ENCODE data around the gene CHST11.

The CHST11 gene

GRCh38 chr12:104752881-104753280, 296.1 kb downstream of the CHST11 start:
- no peak for TF ChIP-seq CTCF (IDR thresholded peaks at IDR 0.05; ENCODE audit: low read depth, low read length)
- no peak overlapping the region for H3K4me3 ChIP-seq (ENCODE audit: low read depth, low read length)

GRCh38 chr12:104756901-104757300, 300.2 kb downstream of the CHST11 start:
- no peak for TF ChIP-seq CTCF (IDR thresholded peaks at IDR 0.05; ENCODE audit: low read depth, low read length)
- no peak overlapping the region for H3K4me3 ChIP-seq (ENCODE audit: low read depth, low read length)

GRCh38 chr12:104758771-104759170, 302.0 kb downstream of the CHST11 start:
- no peak for TF ChIP-seq CTCF (IDR thresholded peaks at IDR 0.05; ENCODE audit: low read depth, low read length)
- no peak overlapping the region for H3K4me3 ChIP-seq (ENCODE audit: low read depth, low read length)

- H3K4me3 ChIP-seq (ENCODE audit: low read depth, low read length): no peak overlapping the region
- TF ChIP-seq CTCF (IDR thresholded peaks at IDR 0.05; ENCODE audit: low read depth, low read length): no peak
Observed at GRCh38 chr12:104761091-104761490, 304.3 kb downstream of the CHST11 start.

- no peak for TF ChIP-seq CTCF (IDR thresholded peaks at IDR 0.05; ENCODE audit: low read depth, low read length)
- H3K4me3 ChIP-seq (ENCODE audit: low read depth, low read length): no peak overlapping the region
Observed at GRCh38 chr12:104761611-104762010, 304.9 kb downstream of the CHST11 start.

GRCh38 chr12:104763168-104763805, 306.5 kb downstream of the CHST11 start:
- no peak overlapping the region for H3K4me3 ChIP-seq (ENCODE audit: low read depth, low read length)
- TF ChIP-seq CTCF (IDR thresholded peaks at IDR 0.05; ENCODE audit: low read depth, low read length): no peak

- no peak for TF ChIP-seq CTCF (IDR thresholded peaks at IDR 0.05; ENCODE audit: low read depth, low read length)
- H3K4me3 ChIP-seq (ENCODE audit: low read depth, low read length): no peak overlapping the region
Observed at GRCh38 chr12:104764225-104765091, 307.7 kb downstream of the CHST11 start.
